Subcutaneous abdominal adipose tissue (tissue), 5 donors: ENCODE data around the gene TNPO1.

Experiments used
- H3K27ac ChIP-seq: one replicate; pipeline ENCODE4 v1.7.0; 2013; ENCODE audit warnings: low read depth, mild to moderate bottlenecking, inconsistent platforms, low read length, moderate library complexity
- H3K27me3 ChIP-seq, 5 donors: one replicate each; pipeline ENCODE4 v1.7.0; 2013; ENCODE audit warnings: low read length in 5 of 5, inconsistent platforms in 1 of 5; ENCODE audit not compliant: control insufficient read depth in 5 of 5, insufficient read depth in 4 of 5
- H3K36me3 ChIP-seq, 5 donors: one replicate each; pipeline ENCODE4 v1.7.0; 2013; ENCODE audit warnings: low read length in 5 of 5; ENCODE audit not compliant: control insufficient read depth in 5 of 5, insufficient read depth in 5 of 5
- H3K4me1 ChIP-seq, 5 donors: one replicate each; pipeline ENCODE4 v1.7.0; 2013; ENCODE audit warnings: low read length in 5 of 5, mild to moderate bottlenecking in 3 of 5, moderate library complexity in 1 of 5; ENCODE audit not compliant: control insufficient read depth in 5 of 5, insufficient read depth in 5 of 5
- H3K4me3 ChIP-seq, 5 donors: one replicate each; pipeline ENCODE4 v1.7.0; 2013; ENCODE audit warnings: low read length in 5 of 5, low read depth in 1 of 5
- H3K9ac ChIP-seq, 5 donors: one replicate each; pipeline ENCODE4 v1.7.0; 2013; ENCODE audit warnings: low read length in 5 of 5, mild to moderate bottlenecking in 4 of 5, moderate library complexity in 3 of 5
- H3K9me3 ChIP-seq, 5 donors: one replicate each; pipeline ENCODE4 v1.7.0; 2013; ENCODE audit warnings: low read length in 5 of 5; ENCODE audit not compliant: control insufficient read depth in 5 of 5
- donor health status: healthy.
- donor health status: healthy.
- donor health status: healthy.
- donor health status: healthy.
- donor health status: healthy.

Gene TNPO1

DNA sequence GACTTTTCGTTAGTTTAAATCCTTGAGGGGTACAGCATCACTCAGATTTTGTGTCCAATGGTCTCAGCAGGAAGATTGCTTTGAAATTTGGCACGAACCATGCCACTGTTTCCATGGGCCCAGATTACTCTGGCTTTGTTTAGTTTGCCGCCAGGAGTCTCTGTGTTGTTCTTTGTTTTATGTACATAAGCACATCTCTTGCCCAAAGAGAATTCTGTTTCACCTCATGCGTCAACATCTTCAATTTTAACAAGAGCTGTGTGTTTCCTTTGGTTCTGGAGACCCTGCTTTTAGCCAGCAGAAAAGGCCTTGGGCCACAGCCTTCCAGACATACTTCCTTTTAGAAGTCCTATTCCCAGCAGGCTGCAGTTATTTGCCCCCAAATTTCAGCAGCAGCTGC lies 62.4 kb downstream of the TNPO1 start:
- H3K36me3 ChIP-seq = peaks cover 39 to 70% (median 57%) of the 10 kb centered on the region in 5 donors
- H3K4me1 ChIP-seq = no peaks in the 10 kb centered on the region
- no peaks in the 10 kb centered on the region for H3K9me3 ChIP-seq
- H3K4me3 ChIP-seq = no peak overlapping the region
- H3K27ac ChIP-seq = no peak overlapping the region
- H3K27me3 ChIP-seq = no peaks in the 10 kb centered on the region
- no peak overlapping the region for H3K9ac ChIP-seq

DNA sequence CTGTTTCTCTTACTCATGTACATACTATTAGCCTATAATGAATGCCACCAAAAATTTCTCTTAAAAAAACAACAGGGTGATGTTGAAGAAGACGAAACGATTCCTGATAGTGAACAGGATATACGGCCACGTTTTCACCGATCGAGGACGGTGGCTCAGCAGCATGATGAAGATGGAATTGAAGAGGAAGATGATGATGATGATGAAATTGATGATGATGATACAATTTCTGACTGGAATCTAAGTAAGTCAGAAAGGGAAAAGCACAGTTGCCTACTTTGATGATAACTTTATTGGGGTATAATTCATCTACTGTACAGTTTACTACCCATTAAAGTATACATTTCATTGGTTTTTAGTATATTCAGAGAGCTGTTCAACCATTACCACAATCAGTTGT lies 66.5 kb downstream of the TNPO1 start:
- Histone ChIP-seq H3K27me3 (no peaks in the 10 kb centered on the region), H3K9ac (no peak overlapping the region), H3K27ac (no peak overlapping the region), H3K9me3 (no peaks in the 10 kb centered on the region), H3K4me3 (no peak overlapping the region), H3K36me3 (peaks cover 58 to 85% (median 64%) of the 10 kb centered on the region in 5 donors), H3K4me1 (no peaks in the 10 kb centered on the region)

DNA sequence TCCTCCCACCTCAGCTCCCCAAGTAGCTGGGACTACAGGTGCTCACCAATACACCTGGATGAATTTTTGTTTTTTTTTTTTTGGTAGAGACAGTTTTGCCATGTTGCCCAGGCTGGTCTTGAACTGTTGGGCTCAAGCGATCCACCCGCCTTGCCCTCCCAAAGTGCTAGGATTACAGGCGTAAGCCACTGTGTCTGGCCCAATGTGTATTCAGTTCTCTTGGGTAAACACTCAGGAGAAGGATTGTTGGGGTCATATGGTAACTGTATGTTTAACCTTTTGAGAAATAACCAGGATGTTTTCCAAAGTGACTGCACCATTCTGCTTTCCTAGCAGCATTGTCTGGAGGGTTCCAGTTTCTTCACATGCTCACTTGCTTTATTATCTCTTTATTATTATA lies 67.4 kb downstream of the TNPO1 start:
- no peaks in the 10 kb centered on the region for H3K4me1 ChIP-seq
- H3K27me3 ChIP-seq = no peaks in the 10 kb centered on the region
- H3K9me3 ChIP-seq = no peaks in the 10 kb centered on the region
- H3K4me3 ChIP-seq = no peak overlapping the region
- no peak overlapping the region for H3K9ac ChIP-seq
- no peak overlapping the region for H3K27ac ChIP-seq
- peaks cover 56 to 92% (median 70%) of the 10 kb centered on the region in 5 donors for H3K36me3 ChIP-seq

DNA sequence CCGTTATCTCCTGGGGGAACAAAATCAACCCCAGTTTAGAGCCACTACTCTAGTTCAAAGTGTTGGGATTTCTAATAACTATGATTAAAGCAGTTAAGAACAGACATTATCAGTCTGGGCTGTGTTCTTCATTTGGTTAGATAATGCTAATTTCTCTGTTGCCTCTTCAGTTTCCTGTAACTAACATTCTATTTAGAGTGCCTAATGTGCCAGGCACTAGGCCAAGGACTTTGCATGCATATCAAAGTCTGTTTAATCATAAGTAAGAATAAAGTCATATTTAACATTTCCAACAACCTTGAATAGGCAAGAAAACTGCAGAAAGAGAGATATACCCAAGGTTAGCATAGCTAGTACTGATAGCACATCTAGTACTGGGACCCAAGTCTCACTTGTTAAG lies 68.4 kb downstream of the TNPO1 start:
- Histone ChIP-seq H3K27me3 (no peaks in the 10 kb centered on the region), H3K4me3 (no peak overlapping the region), H3K9me3 (no peaks in the 10 kb centered on the region), H3K4me1 (no peaks in the 10 kb centered on the region), H3K27ac (no peak overlapping the region), H3K9ac (no peak overlapping the region), H3K36me3 (peaks cover 59 to 93% (median 67%) of the 10 kb centered on the region in 5 donors)

DNA sequence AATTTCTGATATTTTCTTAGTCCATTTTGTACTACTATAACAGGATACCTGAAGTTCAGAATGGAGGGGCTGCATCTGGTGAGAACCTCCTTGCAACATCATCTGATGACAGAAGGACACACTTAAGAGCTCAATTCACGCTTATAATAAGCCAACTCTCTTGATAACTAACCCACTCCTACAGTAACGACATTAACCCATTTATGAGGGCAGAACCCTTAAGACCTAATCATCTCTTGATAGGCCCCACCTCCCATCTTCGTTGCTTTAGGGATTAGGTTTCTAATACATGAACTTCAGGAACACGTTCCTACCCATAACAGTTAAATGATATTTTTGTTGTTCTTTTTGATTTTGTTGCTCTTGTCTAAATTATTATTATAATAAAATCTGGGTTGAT lies 69.4 kb downstream of the TNPO1 start:
- Histone ChIP-seq H3K36me3 (peaks cover 67 to 95% (median 75%) of the 10 kb centered on the region in 5 donors), H3K4me1 (no peaks in the 10 kb centered on the region), H3K9ac (no peak overlapping the region), H3K27ac (no peak overlapping the region), H3K4me3 (no peak overlapping the region), H3K9me3 (no peaks in the 10 kb centered on the region), H3K27me3 (no peaks in the 10 kb centered on the region)

DNA sequence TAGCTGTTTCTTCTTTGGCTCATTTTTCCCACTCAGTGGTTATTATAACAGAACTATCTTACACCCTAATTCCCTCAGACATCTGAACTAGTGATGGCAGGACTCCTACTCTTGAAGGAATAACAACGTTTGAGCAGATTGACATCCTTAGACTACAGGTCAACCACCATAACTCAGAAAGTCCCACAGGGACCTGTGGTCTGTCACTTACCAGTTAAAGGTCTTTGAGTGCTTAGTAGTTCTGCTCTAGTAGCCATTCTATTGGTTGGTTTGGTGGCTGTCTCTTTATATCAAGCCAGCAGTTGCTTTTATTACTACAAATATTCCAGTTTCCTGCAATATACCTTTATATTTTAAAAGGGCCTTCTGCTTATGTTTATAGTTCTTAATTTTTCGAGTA lies 72.1 kb downstream of the TNPO1 start:
- Histone ChIP-seq H3K9ac (no peak overlapping the region), H3K4me3 (no peak overlapping the region), H3K36me3 (peaks cover 72 to 94% (median 78%) of the 10 kb centered on the region in 5 donors), H3K4me1 (no peaks in the 10 kb centered on the region), H3K27ac (no peak overlapping the region), H3K9me3 (no peaks in the 10 kb centered on the region), H3K27me3 (no peaks in the 10 kb centered on the region)

DNA sequence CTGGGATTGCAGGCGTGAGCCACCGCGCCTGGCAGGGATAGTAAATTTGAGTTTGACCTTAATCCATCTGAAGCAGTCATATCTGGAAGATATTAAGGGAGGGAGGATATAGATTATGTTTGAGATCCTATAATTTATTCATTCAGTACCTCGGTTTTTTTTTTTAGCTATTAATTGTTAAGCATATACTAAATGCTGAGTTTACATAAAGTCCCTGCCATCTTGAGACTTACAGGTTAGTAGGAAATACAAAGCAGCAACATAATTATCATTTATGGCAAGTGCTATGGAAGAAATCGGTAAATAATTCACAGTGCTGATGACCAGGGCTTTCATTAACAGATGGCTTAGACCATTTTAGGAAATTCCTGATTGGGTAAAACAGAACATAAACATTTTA lies 72.9 kb downstream of the TNPO1 start:
- Histone ChIP-seq H3K9me3 (no peaks in the 10 kb centered on the region), H3K27me3 (no peaks in the 10 kb centered on the region), H3K9ac (no peak overlapping the region), H3K36me3 (peaks cover 70 to 95% (median 80%) of the 10 kb centered on the region in 5 donors), H3K27ac (no peak overlapping the region), H3K4me1 (no peaks in the 10 kb centered on the region), H3K4me3 (no peak overlapping the region)

DNA sequence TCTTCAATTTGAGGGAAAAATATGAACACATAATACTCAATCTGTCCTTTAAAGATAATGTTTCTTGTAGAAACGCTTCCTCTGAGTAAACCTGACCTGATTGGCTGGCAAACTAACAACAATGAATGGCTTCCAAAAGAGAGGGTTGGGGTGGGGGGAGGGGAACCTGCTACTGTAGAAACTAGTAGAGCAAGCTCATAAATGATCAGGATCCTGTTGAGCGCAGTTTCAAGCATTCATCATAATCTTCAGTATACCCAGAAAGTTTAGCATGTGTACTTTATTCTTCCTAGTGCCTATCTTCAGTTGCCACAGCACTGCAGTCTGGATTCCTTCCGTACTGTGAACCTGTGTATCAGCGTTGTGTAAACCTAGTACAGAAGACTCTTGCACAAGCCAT lies 76.4 kb downstream of the TNPO1 start:
- Histone ChIP-seq H3K4me3 (no peak overlapping the region), H3K27me3 (no peaks in the 10 kb centered on the region), H3K36me3 (peaks cover 53 to 82% (median 76%) of the 10 kb centered on the region in 5 donors), H3K9ac (no peak overlapping the region), H3K9me3 (no peaks in the 10 kb centered on the region), H3K4me1 (no peaks in the 10 kb centered on the region), H3K27ac (no peak overlapping the region)

DNA sequence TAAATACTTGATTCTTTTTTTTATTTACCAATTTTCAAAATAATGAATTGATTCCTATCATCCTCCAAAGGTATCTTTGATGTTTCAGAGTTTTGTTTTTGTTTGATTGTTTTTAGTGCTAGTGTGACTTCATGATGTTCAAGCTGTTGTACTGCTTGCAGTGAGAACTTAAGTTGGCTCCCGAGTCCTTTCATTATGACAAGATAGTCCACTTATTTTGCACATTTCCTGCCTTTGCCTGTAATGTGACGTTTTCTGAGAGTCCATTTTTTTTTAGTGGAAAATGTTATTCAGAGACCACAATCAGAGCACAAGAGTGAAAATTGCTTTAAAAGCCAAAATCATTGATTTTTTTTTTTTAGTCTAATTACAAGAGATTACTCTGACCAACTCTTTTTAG lies 79.3 kb downstream of the TNPO1 start:
- Histone ChIP-seq H3K27me3 (no peaks in the 10 kb centered on the region), H3K36me3 (peaks cover 40 to 73% (median 64%) of the 10 kb centered on the region in 5 donors), H3K9me3 (no peaks in the 10 kb centered on the region), H3K4me1 (no peaks in the 10 kb centered on the region), H3K4me3 (no peak overlapping the region), H3K27ac (no peak overlapping the region), H3K9ac (no peak overlapping the region)

DNA sequence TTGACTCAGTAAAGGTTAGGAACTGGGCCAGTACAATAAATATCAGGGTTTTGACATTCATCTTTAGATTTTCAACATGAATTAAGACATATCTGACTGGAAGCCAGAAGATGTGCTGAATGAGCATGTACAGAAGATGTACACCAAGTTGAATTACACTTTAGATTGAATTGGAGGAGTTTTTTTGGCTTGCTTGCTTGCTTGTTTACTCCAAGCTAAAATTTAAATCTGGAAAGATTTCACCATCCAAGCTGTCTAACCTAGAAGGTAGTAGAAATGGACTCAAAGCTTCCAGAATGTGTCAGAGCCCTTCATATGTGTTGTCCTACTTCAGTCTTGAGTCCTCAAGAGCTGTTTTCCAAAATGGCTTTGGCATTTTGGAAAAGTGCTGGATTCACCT lies 90.3 kb downstream of the TNPO1 start:
- no peaks in the 10 kb centered on the region for H3K27me3 ChIP-seq
- H3K4me1 ChIP-seq = no peaks in the 10 kb centered on the region
- H3K4me3 ChIP-seq = no peak overlapping the region
- no peaks in the 10 kb centered on the region for H3K9me3 ChIP-seq
- no peak overlapping the region for H3K27ac ChIP-seq
- H3K9ac ChIP-seq = no peak overlapping the region
- peaks cover 47 to 61% (median 58%) of the 10 kb centered on the region in 5 donors for H3K36me3 ChIP-seq

DNA sequence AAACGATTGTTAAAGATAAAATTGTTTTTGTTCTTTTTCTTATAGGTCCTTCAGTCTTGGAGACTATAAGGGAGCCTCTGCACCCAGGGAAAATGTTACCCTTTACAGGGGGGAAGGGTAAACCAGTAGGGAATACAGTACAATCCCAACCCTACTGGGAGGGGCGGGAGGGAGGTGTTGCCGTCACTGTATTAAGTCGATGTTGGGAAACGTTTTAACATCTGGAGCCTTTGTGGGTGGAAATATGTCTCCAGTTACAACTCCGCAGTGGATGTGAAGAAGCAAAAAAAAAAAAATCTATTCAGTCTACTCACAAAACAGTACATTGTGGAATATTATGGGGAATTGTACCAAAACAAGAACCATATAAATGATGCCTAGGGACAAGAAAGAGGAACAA lies 92.2 kb downstream of the TNPO1 start:
- Histone ChIP-seq H3K4me1 (no peaks in the 10 kb centered on the region), H3K27me3 (no peaks in the 10 kb centered on the region), H3K27ac (no peak overlapping the region), H3K9me3 (no peaks in the 10 kb centered on the region), H3K9ac (no peak overlapping the region), H3K4me3 (no peak overlapping the region), H3K36me3 (peaks cover 42 to 51% (median 46%) of the 10 kb centered on the region in 5 donors)
